COLO668 (cell line): ENCODE data around the gene PRDX5.

Experiments
- DNase-seq: peaks from one replicate; lab custom pipeline; 2025; ENCODE audit not compliant: unreplicated experiment; lab: John Stamatoyannopoulos, UW

The PRDX5 gene

GRCh38 chr11:64317961-64318765 is at the start of gene PRDX5:
TSS of gene PRDX5 (plus strand) at chr11:64318121. CDS start at chr11:64318216, 95 bp downstream.
- DNase-seq = peak; percentile 97

DNA sequence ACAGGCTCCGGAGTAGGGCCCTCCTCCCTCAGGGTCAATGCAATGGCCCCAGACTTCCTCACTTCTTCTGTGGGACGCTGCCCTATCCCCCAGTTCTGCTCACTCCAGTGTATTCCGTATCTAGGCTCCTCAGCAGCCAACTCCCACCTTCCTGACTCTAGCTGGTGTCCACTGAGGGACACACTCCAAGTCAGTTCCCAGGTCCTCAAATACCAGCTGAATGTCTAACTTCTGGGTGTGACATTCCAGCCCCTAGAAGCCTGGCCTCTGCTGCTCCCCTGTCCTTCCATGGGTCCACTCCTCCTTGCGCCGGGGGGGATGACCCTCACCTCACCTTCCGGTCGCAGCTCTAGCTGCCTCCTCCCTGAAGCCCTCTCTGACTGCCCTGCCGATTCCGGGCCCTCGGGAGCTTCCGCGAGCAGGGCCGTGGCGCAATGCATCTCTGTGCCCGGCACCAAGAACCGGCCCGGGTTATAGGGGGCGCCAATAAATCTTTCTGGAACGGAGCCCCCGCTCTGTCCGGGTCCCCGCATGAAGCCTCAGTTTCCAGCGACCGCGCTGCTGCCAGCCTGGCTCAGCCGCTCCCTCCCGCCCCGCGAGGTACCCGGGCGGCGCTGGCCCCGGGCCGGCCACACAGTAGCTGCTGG is 48.9 kb upstream of the PRDX5 start:
- peak; percentile 56 for DNase-seq

DNA sequence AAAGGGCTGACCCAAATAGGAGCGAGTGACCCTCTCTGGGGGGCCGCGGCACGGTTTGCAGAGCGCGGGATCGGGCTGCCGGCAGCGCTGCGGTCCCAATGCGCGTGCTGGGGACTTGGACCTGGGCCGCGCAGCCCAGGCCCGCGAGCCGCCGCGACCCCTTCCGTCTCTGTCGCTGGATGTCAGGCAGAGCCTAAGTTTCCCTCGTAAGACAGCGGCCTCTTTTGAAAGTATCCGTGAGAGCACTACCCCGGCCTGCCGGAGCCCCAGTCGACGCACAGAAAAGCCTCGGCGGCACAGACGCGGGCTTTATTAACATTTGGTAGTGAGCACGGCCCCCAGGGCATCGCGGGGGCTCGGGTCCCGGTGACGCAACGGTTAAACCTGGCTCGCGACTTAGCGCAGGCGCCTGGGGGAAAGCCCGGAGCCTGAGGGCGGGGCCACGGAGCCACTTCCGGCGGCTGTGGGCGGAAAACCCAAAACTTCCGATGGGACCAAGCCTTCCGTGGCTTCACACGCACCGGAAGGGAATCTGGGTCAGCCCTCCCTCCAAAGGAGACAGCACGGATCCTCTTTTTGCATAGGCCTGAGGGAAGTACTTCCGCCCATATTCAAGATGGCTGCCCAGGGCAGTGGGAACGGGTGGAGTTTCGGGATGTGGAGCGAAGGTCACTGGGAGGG is 48.2 kb upstream of the PRDX5 start:
- DNase-seq = peak; percentile 97

DNA sequence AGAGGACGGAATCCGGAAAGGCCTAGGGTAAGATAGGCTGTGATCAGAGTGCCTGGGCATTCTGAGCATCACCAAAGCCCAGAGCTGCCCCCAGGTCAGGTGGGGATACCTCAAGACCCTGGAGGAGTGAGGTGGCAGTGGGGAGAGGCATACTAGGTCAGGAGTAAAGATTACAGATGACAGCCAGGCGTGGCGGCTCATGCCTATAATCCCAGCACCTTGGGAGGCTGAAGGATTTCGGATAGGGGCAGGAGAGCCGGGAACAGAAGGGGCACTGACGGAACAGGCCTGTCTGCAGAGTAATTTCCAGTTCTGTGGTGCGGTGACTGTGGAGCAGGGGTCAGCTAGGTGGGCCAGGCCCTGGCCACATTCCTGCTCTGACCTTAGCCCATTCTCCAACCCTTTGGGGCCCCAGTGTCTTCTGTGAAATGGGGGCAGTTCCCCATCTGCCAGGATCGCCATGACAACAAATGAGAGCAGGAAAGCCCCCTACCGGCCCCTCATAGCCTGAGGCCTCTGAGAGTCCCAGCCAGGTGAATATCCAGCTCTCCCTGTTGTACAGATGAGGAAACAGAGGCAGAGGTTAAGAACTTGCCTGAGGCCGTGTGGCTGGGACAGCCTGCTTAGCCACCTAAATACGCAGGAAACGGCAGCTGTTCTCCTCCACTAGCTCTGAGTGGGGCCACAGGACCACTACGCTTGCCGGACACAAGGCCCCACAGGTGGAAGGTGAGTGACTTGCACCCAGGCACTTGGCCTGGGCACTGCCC is 42.7 kb upstream of the PRDX5 start:
- DNase-seq = no peak

GRCh38 chr11:64275841-64276240 is 42.1 kb upstream of the PRDX5 start:
- no peak for DNase-seq

DNA sequence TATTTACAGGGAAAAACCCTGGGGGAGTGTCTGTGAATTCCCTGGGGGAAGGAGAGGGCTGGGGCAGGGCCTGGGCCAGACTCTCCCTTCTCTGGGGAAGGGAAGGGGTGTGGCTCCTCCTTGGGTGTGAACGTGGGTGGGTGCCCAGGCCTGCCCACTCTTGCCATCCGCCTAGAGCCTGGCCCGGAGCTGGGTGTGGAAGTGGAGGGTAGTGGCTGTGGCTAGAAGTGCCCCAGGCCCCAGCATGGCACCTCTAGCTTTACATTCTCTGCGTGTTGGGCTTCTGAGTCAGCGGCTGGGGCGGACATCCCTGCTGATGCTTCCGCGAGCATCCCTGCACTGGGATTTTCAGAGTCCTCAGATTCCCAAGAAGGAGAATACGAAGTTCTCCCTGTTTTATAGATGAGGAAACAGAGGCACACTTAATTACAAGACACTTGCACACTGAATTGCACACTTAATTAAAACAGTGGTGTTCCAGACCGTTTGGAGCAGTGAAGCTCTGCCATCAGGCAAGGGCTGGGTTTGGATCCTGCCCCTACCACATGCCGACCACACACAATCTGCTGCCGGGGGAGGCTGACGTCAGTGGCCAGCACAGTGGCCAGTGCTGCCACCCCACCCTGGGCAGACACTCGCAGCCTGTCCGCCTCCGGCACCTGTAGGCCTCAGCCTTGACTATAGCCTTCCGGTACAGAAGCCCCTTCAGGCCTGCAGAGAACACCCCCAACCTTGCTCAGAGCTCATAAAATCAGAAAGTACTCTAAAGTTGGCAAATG is 41.1 kb upstream of the PRDX5 start:
- DNase-seq = no peak

DNA sequence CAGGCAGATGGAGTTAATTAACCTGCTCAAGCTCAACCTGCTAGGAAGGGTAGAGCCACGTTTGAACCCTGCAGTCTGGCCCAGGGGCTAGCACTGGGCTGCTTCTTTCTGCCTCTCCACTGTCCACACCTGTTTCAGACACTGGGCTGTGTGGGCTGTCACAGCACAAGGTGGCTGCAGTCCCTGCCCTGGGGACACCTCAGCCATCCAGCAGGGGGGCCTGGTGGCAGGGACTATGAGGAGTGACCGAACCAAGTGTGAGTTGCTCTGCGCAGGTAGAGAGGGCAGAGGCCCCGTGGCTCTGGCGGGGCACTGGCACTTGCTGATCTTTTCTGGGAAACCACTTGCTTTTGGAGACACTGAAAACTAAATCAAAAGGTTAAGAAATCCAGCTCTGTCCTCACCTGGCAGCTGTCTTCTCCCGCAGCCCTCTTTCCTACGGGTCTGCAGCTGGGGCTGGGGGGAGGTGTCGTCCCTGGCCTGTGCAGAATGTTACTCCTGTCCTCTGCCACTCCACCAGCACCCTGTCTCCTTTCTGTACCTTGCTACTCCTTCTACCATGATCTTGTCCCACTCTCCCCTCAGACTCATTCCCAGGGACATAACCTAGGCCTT is 39.2 kb upstream of the PRDX5 start:
- DNase-seq = no peak

GRCh38 chr11:64281957-64282770 is 35.8 kb upstream of the PRDX5 start:
- no peak for DNase-seq

- no peak for DNase-seq
Measured at GRCh38 chr11:64283092-64283491, 34.8 kb upstream of the PRDX5 start.

DNA sequence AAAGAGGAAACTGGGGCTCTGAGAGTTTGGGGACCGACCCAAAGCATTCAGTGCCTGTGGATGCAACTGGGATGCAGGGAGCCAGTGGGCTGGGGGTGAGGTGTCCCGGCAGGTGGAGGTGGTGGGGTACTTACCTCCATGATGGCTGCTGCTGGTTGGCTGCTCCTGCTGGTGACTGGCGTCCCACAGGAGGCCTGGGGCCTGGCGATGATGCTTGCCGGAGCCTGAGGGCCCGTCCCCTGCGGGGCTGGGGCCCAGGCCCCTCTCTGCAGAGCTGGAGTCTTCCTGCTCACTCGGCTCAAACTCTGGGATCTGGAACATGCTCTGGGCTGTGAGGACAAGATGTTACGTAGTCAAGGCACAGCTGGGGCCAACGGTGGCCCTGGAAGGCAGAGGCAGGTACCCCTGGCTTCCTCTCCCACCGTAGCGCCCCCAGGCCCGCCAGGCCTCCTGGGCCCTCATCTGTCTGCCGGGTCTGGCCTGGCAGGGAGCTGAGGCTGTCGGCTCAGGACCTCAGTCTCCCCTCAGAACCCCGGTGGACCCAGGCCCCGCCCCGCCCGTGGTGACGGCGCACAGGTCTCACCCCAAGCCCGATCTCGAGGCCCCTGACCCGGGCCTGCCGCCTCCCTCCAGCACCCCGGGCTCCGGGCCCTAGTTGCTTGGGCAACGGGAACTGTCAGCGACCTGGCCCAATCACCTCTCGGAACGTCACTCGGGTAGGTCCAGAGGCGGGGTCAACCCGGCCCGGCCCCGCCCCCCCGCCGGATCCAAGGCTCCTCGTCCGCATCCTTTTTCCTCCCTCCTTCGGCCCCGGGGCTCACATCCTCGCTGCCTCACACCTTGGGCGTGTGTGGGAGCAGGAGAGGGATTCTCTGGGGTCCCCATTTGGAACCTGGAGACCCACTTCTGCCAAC is 33.6 kb upstream of the PRDX5 start, which contains the start of gene BAD:
TSS of gene BAD (minus strand) at position 618 of the 914 bp plus-strand sequence. CDS start at position 321, 297 bp downstream.
- DNase-seq = peak; percentile 94

- DNase-seq = peak; percentile 91
Measured at GRCh38 chr11:64284962-64285884, 32.7 kb upstream of the PRDX5 start, which contains the start of gene GPR137. TSS of gene GPR137 (plus strand) at chr11:64285848. CDS start at chr11:64286525, 677 bp downstream.

DNA sequence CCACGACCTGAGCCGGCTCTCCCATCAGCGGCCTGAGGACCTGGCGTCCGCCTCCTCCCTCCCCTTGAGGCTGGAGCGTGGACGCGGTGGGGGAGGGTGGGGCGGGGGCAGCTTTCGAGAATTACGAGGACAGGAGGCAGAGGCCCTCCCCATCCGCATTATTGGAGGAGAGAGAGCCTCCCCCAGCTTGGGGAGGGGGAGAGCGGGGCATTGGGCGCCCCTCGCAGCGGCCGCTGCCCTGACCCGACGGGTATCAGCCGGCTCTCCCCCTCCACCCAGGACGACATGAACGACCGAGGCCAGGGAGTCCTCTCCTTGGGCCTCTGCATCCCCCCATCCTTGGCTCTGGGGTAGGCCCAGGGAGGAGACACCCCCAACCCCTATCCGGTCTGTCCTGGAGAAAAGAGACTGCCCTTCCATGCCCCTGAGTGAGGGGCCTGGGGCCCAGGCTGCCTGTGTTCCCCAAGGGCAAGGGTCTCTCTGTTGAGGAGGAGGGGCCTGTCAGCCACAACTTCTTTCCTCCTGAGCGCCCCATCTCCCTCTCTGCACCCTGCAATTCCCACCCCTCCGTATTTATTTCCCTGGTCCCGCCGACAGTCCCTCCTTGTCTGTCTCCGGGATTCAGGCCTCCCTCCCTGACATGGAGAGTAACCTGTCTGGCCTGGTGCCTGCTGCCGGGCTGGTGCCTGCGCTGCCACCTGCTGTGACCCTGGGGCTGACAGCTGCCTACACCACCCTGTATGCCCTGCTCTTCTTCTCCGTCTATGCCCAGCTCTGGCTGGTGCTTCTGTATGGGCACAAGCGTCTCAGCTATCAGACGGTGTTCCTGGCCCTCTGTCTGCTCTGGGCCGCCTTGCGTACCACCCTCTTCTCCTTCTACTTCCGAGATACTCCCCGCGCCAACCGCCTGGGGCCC is 31.8 kb upstream of the PRDX5 start:
- DNase-seq = peak; percentile 71

GRCh38 chr11:64286801-64287159 is 31.1 kb upstream of the PRDX5 start:
- no peak for DNase-seq

- no peak for DNase-seq
Measured at GRCh38 chr11:64287676-64288352, 30.1 kb upstream of the PRDX5 start.

- DNase-seq = no peak
Measured at GRCh38 chr11:64288353-64288750, 29.6 kb upstream of the PRDX5 start.
